ENCODE measurements around the gene ART5. TPM values are rescaled to one million over a fixed set of nuclear protein-coding genes. Genes with fewer than 3 reads are reported as not detected.
"Not testable (repeated sequence)": the region's sequence is repeated elsewhere in the genome, so short reads cannot be mapped to it uniquely, and the experiment has no call there.

The ART5 gene
- total RNA-seq, 2 experiments from 2014 or later: not detected

GRCh38 chr11:3645552-3645951 lies 3.8 kb upstream of the ART5 start:
- Mint-ChIP-seq H3K27me3 (peaks cover 57% of the 10 kb centered on the region), H3K9me3 (no peaks in the 10 kb centered on the region), H3K4me3 (no peak overlapping the region), H3K27ac (no peak overlapping the region), H3K4me1 (peaks cover 9% of the 10 kb centered on the region), H3K36me3 (ENCODE audit: low read depth) (no peaks in the 10 kb centered on the region)
- ChIA-PET POLR2A (no interaction called here), CTCF (no interaction called here)
- DNase-seq: no peak

- H3K36me3 Mint-ChIP-seq (ENCODE audit: low read depth): no peaks in the 10 kb centered on the region
- H3K27ac Mint-ChIP-seq: no peak within 1 kb of the TSS
- H3K27me3 Mint-ChIP-seq: peaks cover 54% of the 10 kb centered on the region
- H3K4me1 Mint-ChIP-seq: peaks cover 9% of the 10 kb centered on the region
- POLR2A ChIA-PET: no interaction called here
- DNase-seq: no peak
- no peak within 1 kb of the TSS for H3K4me3 Mint-ChIP-seq
- CTCF ChIA-PET: no interaction called here
- no peaks in the 10 kb centered on the region for H3K9me3 Mint-ChIP-seq
Measured at GRCh38 chr11:3644817-3645235, 3.0 kb upstream of the ART5 start, which contains the start of gene ART1. Gene ART1, plus strand, starts transcription at chr11:3645128. Its CDS starts 14,086 bp downstream, at chr11:3659214.

GRCh38 chr11:3643102-3643546 lies 1.3 kb upstream of the ART5 start:
- CTCF ChIA-PET; DNase-seq; POLR2A ChIA-PET; H3K4me3 Mint-ChIP-seq; H3K36me3 Mint-ChIP-seq (ENCODE audit: low read depth); H3K9me3 Mint-ChIP-seq; H3K4me1 Mint-ChIP-seq; H3K27ac Mint-ChIP-seq: not testable (repeated sequence)
- peaks cover 38% of the 10 kb centered on the region for H3K27me3 Mint-ChIP-seq

GRCh38 chr11:3642071-3642951 lies 519 bp upstream of the ART5 start:
- DNase-seq: peak; percentile 72
- POLR2A ChIA-PET: no interaction called here
- Mint-ChIP-seq H3K36me3 (ENCODE audit: low read depth) (no peaks in the 10 kb centered on the region), H3K27ac (no peak overlapping the region), H3K27me3 (peaks cover 35% of the 10 kb centered on the region), H3K9me3 (no peaks in the 10 kb centered on the region), H3K4me1 (peaks cover 9% of the 10 kb centered on the region), H3K4me3 (peak overlapping the region; percentile 61)
- CTCF ChIA-PET: no interaction called here

GRCh38 chr11:3641191-3641590 lies 601 bp downstream of the ART5 start:
- Mint-ChIP-seq H3K9me3 (no peaks in the 10 kb centered on the region), H3K4me3 (peak overlapping the region; percentile 3), H3K27ac (no peak overlapping the region), H3K27me3 (peaks cover 35% of the 10 kb centered on the region), H3K4me1 (peaks cover 9% of the 10 kb centered on the region), H3K36me3 (ENCODE audit: low read depth) (no peaks in the 10 kb centered on the region)
- DNase-seq: no peak
- CTCF ChIA-PET: no interaction called here
- POLR2A ChIA-PET: no interaction called here

GRCh38 chr11:3639841-3640240 lies 2.0 kb downstream of the ART5 start:
- no peak overlapping the region for H3K4me3 Mint-ChIP-seq
- peaks cover 32% of the 10 kb centered on the region for H3K27me3 Mint-ChIP-seq
- H3K4me1 Mint-ChIP-seq: peaks cover 9% of the 10 kb centered on the region
- no peak overlapping the region for H3K27ac Mint-ChIP-seq
- ChIA-PET CTCF (no interaction called here), POLR2A (no interaction called here)
- DNase-seq: no peak
- no peaks in the 10 kb centered on the region for H3K36me3 Mint-ChIP-seq (ENCODE audit: low read depth)
- H3K9me3 Mint-ChIP-seq: no peaks in the 10 kb centered on the region

GRCh38 chr11:3638513-3638912 lies 3.3 kb downstream of the ART5 start:
- Mint-ChIP-seq H3K4me1 (peaks cover 9% of the 10 kb centered on the region), H3K36me3 (ENCODE audit: low read depth) (no peaks in the 10 kb centered on the region), H3K9me3 (no peaks in the 10 kb centered on the region), H3K27me3 (peaks cover 23% of the 10 kb centered on the region), H3K4me3 (no peak overlapping the region), H3K27ac (no peak overlapping the region)
- DNase-seq: no peak
- ChIA-PET POLR2A (no interaction called here), CTCF (no interaction called here)

GRCh38 chr11:3637201-3637600 lies 4.6 kb downstream of the ART5 start:
- no peaks in the 10 kb centered on the region for H3K36me3 Mint-ChIP-seq (ENCODE audit: low read depth)
- ChIA-PET POLR2A (no interaction called here), CTCF (no interaction called here)
- peaks cover 4% of the 10 kb centered on the region for H3K4me1 Mint-ChIP-seq
- no peaks in the 10 kb centered on the region for H3K9me3 Mint-ChIP-seq
- H3K27ac Mint-ChIP-seq: no peak overlapping the region
- no peak for DNase-seq
- peaks cover 14% of the 10 kb centered on the region for H3K27me3 Mint-ChIP-seq
- H3K4me3 Mint-ChIP-seq: no peak overlapping the region

GRCh38 chr11:3635641-3636375 lies 6.0 kb downstream of the ART5 start:
- Mint-ChIP-seq H3K36me3 (ENCODE audit: low read depth) (no peaks in the 10 kb centered on the region), H3K4me1 (no peaks in the 10 kb centered on the region), H3K4me3 (no peak overlapping the region), H3K27me3 (peaks cover 6% of the 10 kb centered on the region), H3K27ac (no peak overlapping the region), H3K9me3 (no peaks in the 10 kb centered on the region)
- ChIA-PET CTCF (no interaction called here), POLR2A (no interaction called here)
- DNase-seq: no peak

- H3K36me3 Mint-ChIP-seq (ENCODE audit: low read depth): no peaks in the 10 kb centered on the region
- H3K9me3 Mint-ChIP-seq: no peaks in the 10 kb centered on the region
- ChIA-PET CTCF (no interaction called here), POLR2A (no interaction called here)
- peaks cover 5% of the 10 kb centered on the region for H3K27me3 Mint-ChIP-seq
- no peak overlapping the region for H3K27ac Mint-ChIP-seq
- no peak overlapping the region for H3K4me3 Mint-ChIP-seq
- no peaks in the 10 kb centered on the region for H3K4me1 Mint-ChIP-seq
- no peak for DNase-seq
Measured at GRCh38 chr11:3632070-3632660, 9.6 kb downstream of the ART5 start.

- Mint-ChIP-seq H3K9me3 (no peaks in the 10 kb centered on the region), H3K4me1 (no peaks in the 10 kb centered on the region), H3K4me3 (no peak overlapping the region), H3K36me3 (ENCODE audit: low read depth) (no peaks in the 10 kb centered on the region), H3K27ac (no peak overlapping the region), H3K27me3 (peaks cover 4% of the 10 kb centered on the region)
- DNase-seq: no peak
- ChIA-PET CTCF (no interaction called here), POLR2A (no interaction called here)
Measured at GRCh38 chr11:3631331-3631730, 10.5 kb downstream of the ART5 start.

GRCh38 chr11:3627291-3627690 lies 14.5 kb downstream of the ART5 start:
- Mint-ChIP-seq H3K36me3 (ENCODE audit: low read depth) (no peaks in the 10 kb centered on the region), H3K27me3 (no peaks in the 10 kb centered on the region), H3K4me3 (no peak overlapping the region), H3K27ac (no peak overlapping the region), H3K9me3 (no peaks in the 10 kb centered on the region), H3K4me1 (no peaks in the 10 kb centered on the region)
- ChIA-PET POLR2A (no interaction called here), CTCF (interaction anchor here (0.6 kb wide), 2 partner anchors 19 to 399 kb away, joined by 3 read pairs; no protein-coding TSS in a partner anchor)
- no peak for DNase-seq

- no peak overlapping the region for H3K27ac Mint-ChIP-seq
Measured at GRCh38 chr11:3626250-3626960, 15.4 kb downstream of the ART5 start.

More at GRCh38 chr11:3626250-3626960, 15.4 kb downstream of the ART5 start:
- H3K4me1 Mint-ChIP-seq: no peaks in the 10 kb centered on the region
- ChIA-PET CTCF (no interaction called here), POLR2A (no interaction called here)
- H3K9me3 Mint-ChIP-seq: no peaks in the 10 kb centered on the region
- no peak overlapping the region for H3K4me3 Mint-ChIP-seq
- H3K27me3 Mint-ChIP-seq: no peaks in the 10 kb centered on the region
- DNase-seq: no peak
- no peaks in the 10 kb centered on the region for H3K36me3 Mint-ChIP-seq (ENCODE audit: low read depth)

Data from activated CD4-positive, alpha-beta memory T cell treated with anti-CD3 and anti-CD28 coated beads, Interleukin-2, amount 10 ng/mL, durations not matched to agents 7 days and 5 days (primary cell).